NCI-H2227 treated with DMSO at 0.1 percent for 48 hours (cell line): Measurements from ENCODE around the gene PAM.
A peak's percentile ranks its signal among the peaks of the same experiment; 100 is the strongest.

Experiments
- DNase-seq: peaks from one replicate; lab custom pipeline; 2025; lab: John Stamatoyannopoulos, UW

Gene PAM

GRCh38 chr5:102937894-102938293 lies 182.8 kb downstream of the PAM start:
- no peak for DNase-seq

GRCh38 chr5:102941111-102941510 lies 186.0 kb downstream of the PAM start:
- peak; percentile 12 for DNase-seq

- no peak for DNase-seq
These were observed 191.3 kb downstream of the PAM start for GRCh38 chr5:102946414-102946813.

- no peak for DNase-seq
These were observed 191.9 kb downstream of the PAM start for GRCh38 chr5:102946971-102947370.

GRCh38 chr5:102955488-102955887 lies 200.4 kb downstream of the PAM start:
- no peak for DNase-seq

- no peak for DNase-seq
These were observed 201.5 kb downstream of the PAM start for GRCh38 chr5:102956599-102956998.

GRCh38 chr5:102957141-102957540 lies 202.0 kb downstream of the PAM start:
- no peak for DNase-seq

- no peak for DNase-seq
These were observed 203.4 kb downstream of the PAM start for GRCh38 chr5:102958481-102959011.

- DNase-seq: no peak
These were observed 203.9 kb downstream of the PAM start for GRCh38 chr5:102959055-102959454.

- DNase-seq: no peak
These were observed 206.6 kb downstream of the PAM start for GRCh38 chr5:102961671-102962070.

- DNase-seq: no peak
These were observed 210.5 kb downstream of the PAM start for GRCh38 chr5:102965653-102966052.

- no peak for DNase-seq
These were observed 214.5 kb downstream of the PAM start for GRCh38 chr5:102969641-102970040.

GRCh38 chr5:102971676-102972293 lies 216.7 kb downstream of the PAM start:
- DNase-seq: no peak

- DNase-seq: no peak
These were observed 219.1 kb downstream of the PAM start for GRCh38 chr5:102974177-102974576.

GRCh38 chr5:102975045-102975444 lies 219.9 kb downstream of the PAM start:
- no peak for DNase-seq

- no peak for DNase-seq
These were observed 220.5 kb downstream of the PAM start for GRCh38 chr5:102975457-102976182.

- DNase-seq: no peak
These were observed 227.0 kb downstream of the PAM start for GRCh38 chr5:102981957-102982635.

- DNase-seq: no peak
These were observed 231.0 kb downstream of the PAM start for GRCh38 chr5:102986074-102986473.

- DNase-seq: no peak
These were observed 233.4 kb downstream of the PAM start for GRCh38 chr5:102988459-102988858.

GRCh38 chr5:102991802-102992201 lies 236.7 kb downstream of the PAM start:
- no peak for DNase-seq

GRCh38 chr5:102996011-102996575 lies 241.0 kb downstream of the PAM start:
- DNase-seq: peak; percentile 85

GRCh38 chr5:102998224-102998623 lies 243.1 kb downstream of the PAM start:
- no peak for DNase-seq

- no peak for DNase-seq
These were observed 244.1 kb downstream of the PAM start for GRCh38 chr5:102999191-102999590.
